ENCODE measurements around the gene FAHD2A. TPM values are rescaled to one million over a fixed set of nuclear protein-coding genes. Genes with fewer than 3 reads are reported as not detected.

FAHD2A gene
- total RNA-seq, 1 experiment from 2014 or later = 25.4 TPM

GRCh38 chr2:95381212-95382191, 21.0 kb upstream of the FAHD2A start:
- Histone ChIP-seq H2AFZ (ENCODE audit: low read depth, low read length, poor library complexity, severe bottlenecking) (no peak overlapping the region), H3K9ac (ENCODE audit: low read length) (no peak overlapping the region), H3K79me2 (ENCODE audit: insufficient read depth, low read length) (no peaks in the 10 kb centered on the region), H3K9me3 (ENCODE audit: control insufficient read depth in 1 of 2, insufficient read depth in 1 of 2, low read depth in 1 of 2, low read length in 2 of 2) (no peaks in the 10 kb centered on the region), H3K4me3 (replicated peaks in 1 of 2; ENCODE audit: low read depth in 1 of 2, low read length in 2 of 2) (no peak overlapping the region), H3K36me3 (ENCODE audit: control insufficient read depth in 1 of 2, insufficient read depth in 2 of 2, low read length in 2 of 2) (no peaks in the 10 kb centered on the region), H4K20me1 (ENCODE audit: insufficient read depth) (no peaks in the 10 kb centered on the region), H3K27me3 (ENCODE audit: insufficient read depth, low read length) (no peaks in the 10 kb centered on the region), H3K4me1 (ENCODE audit: control insufficient read depth in 1 of 2, insufficient read depth in 2 of 2, low read length in 2 of 2) (no peaks in the 10 kb centered on the region), H3K27ac (ENCODE audit: low read depth, low read length) (no peak overlapping the region), H3K4me2 (ENCODE audit: low read length) (no peak overlapping the region), H3K9me2 (ENCODE audit: insufficient read depth) (no peaks in the 10 kb centered on the region)
- CTCF ChIA-PET = no interaction called here
- intact Hi-C loops (cut with micrococcal nuclease) = no loop called here
- POLR2A ChIA-PET = no interaction called here
- BruUV-seq (replicated peaks) = no TSS peak
- DNase-seq (ENCODE audit: low read depth, low spot score) (no peak), ATAC-seq (no peak)
- RAD21 ChIA-PET (ENCODE audit: low non-redundant PET in 1 of 2, low total read pairs in 2 of 2, uncharacterized antibody in 2 of 2, unreplicated experiment in 2 of 2) = no interaction called here
- TF ChIP-seq POLR2A (IDR thresholded peaks at IDR 0.05; ENCODE audit: borderline replicate concordance, extremely low read depth, insufficient read depth, insufficient read length) (no peak), YY1 (IDR thresholded peaks at IDR 0.05; ENCODE audit: extremely low read depth, insufficient replicate concordance, low read depth, low read length) (no peak), EZH2phosphoT487 (IDR thresholded peaks at IDR 0.05; ENCODE audit: borderline replicate concordance) (no peak), MAX (IDR thresholded peaks at IDR 0.05) (no peak), EGR1 (IDR thresholded peaks at IDR 0.05; ENCODE audit: low read depth) (no peak), CEBPB (IDR thresholded peaks at IDR 0.05; ENCODE audit: low read depth) (no peak), REST (IDR thresholded peaks at IDR 0.05; ENCODE audit: low read depth) (no peak), ZNF274 (IDR thresholded peaks at IDR 0.05; ENCODE audit: low read depth, low read length) (no peak), SP1 (IDR thresholded peaks at IDR 0.05; ENCODE audit: low read depth) (no peak), CTCF (IDR thresholded peaks at IDR 0.05 in 2 of 3, conservative IDR thresholded peaks at IDR 0.05 in 1 of 3; ENCODE audit: borderline replicate concordance in 1 of 3, insufficient read depth in 1 of 3, low read depth in 2 of 3, low read length in 2 of 3) (no peak)

All from HCT116 (cell line).